ENCODE measurements around the gene FBXO11.
A peak's percentile ranks its signal among the peaks of the same experiment; 100 is the strongest.

The FBXO11 gene

DNA sequence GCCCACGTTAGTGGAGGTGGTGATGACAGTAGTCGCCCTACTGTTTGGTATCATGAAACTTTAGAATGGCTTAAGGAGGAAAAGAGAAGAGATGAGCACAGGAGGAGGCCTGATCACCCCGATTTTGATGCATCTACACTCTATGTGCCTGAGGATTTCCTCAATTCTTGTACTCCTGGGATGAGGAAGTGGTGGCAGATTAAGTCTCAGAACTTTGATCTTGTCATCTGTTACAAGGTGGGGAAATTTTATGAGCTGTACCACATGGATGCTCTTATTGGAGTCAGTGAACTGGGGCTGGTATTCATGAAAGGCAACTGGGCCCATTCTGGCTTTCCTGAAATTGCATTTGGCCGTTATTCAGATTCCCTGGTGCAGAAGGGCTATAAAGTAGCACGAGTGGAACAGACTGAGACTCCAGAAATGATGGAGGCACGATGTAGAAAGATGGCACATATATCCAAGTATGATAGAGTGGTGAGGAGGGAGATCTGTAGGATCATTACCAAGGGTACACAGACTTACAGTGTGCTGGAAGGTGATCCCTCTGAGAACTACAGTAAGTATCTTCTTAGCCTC lies 107.2 kb downstream of the FBXO11 start:
- intact Hi-C loops (cut with DNase I): no loop called here
- DNase-seq: no peak

GRCh38 chr2:47798631-47799030 lies 107.7 kb downstream of the FBXO11 start:
- intact Hi-C loops (cut with DNase I): no loop called here
- no peak for DNase-seq

DNA sequence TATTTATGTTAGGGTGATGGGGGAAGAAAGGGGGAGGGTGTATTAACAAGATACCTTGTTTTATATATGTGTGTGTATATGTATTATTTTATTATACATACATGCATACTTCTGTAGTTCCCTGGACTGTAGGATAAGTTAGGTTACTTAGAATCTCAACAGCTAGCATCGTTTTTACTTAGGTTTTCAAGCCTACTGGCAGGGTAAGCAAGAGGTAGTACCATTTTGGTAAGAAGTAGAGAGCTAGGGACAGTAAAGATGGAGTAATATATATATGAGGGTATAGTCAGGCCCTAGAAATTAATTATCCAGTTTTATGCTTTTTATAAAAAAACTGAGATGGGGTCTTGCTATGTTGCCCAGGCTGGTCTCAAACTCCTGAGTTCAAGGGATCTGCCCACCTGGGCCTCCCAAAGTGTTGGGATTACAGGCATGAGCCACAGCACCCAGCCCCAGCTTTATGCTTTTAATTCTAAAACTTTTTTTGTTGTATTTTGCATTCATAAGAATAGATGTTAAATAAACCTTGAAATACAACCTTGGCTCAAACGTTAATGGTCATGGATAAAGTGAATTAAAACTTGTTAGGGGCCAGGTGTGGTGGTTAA lies 110.1 kb downstream of the FBXO11 start:
- intact Hi-C loops (cut with DNase I): no loop called here
- DNase-seq: no peak

DNA sequence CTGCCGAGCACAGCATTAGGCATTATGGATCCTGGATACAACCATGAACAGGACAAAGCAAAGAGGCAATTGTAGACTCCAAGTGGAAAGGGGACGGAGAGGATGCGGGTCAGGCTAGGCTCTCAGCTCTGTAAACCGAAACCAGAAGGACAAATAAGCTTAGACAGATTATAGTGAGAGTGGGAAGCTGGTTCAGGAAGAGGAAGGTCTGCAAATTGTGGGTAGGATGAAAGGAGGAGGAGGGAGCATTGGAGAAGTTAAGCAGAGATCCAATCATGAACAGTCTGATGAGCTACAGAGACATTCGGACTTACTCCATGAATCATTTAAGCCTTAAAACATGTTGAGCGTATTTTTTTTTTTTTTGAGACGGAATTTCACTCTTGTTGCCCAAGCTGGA lies 120.3 kb downstream of the FBXO11 start:
- DNase-seq: no peak
- intact Hi-C loops (cut with DNase I): loop anchor here (10.0 kb wide), 1 partner anchor 629 kb away; no protein-coding TSS in a partner anchor

- no peak for DNase-seq
- intact Hi-C loops (cut with DNase I): loop anchor here (5.0 to 10.0 kb wide), 2 partner anchors 323 to 630 kb away; no protein-coding TSS in a partner anchor
Observed at GRCh38 chr2:47784352-47784851, 121.9 kb downstream of the FBXO11 start.

DNA sequence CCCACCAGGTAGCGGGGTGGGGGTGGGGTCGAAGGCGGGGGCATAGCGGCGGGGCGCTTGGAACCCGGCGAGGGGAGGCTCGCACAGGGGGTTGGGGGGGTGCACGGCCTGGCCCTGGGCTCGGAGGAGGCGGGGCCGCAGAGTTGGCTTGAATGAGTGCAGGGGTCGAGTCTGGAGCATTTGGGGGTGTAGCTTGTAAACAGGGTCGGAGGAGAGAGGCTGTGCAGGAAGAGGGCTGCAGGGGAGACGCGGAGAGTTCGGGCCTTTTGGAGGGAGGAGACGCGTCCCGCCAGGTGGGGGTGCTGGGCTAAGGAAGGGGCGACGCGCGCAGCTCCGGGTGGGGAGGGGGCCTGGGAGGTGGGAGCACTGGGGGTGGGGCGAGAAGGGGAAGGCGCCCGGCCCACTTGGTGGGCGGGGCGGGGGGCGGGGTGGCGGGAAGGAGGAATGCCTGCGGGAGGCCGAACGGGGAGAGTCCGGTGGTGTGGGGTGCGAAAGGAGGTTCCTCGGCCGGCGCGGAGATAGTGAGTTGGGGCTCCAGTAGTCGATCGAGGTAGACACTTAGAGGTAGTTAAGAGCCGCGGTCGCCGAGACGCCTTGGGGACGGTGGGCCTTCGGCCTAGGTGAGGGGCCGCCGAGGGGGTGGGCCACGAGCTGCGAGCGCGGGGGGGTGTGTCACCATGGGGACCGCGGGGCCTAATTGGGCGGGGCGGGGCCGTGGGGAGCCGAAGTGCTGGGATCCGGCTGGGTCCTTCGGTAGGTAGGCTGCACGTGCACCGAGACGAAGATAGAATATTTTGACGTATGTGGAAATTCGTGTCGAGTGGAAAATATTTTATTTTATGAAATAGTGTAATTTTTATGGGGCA lies 122.6 kb downstream of the FBXO11 start:
- intact Hi-C loops (cut with DNase I): loop anchor here (1.0 to 10.0 kb wide), 3 partner anchors 123 to 631 kb away; partner anchors contain the start of gene FBXO11
- DNase-seq: peak in 9 of 10 donors; percentile 14 to 88 (median 40)

- intact Hi-C loops (cut with DNase I): loop anchor here (1.0 to 10.0 kb wide), 3 partner anchors 123 to 632 kb away; partner anchors contain the start of gene FBXO11
- peak; percentile 81 to 99 (median 90) for DNase-seq
Observed at GRCh38 chr2:47782671-47783485, 123.4 kb downstream of the FBXO11 start, which contains the start of gene MSH6. TSS of gene MSH6 (plus strand) at chr2:47783145. CDS start at chr2:47783234, 89 bp downstream.

DNA sequence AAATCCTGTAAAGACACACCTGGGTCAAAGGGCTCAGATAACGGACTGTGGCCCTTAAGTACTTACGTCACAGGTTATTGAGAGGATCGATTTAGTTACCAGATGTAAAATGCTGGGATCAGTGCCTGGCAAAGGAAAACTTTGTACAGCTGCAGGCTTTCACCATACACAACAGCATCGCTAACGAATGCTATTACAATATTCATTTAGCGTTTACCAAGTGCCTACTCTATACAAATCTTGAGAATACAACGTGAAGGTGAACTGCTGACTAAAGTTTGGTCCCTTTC lies 124.0 kb downstream of the FBXO11 start:
- intact Hi-C loops (cut with DNase I): loop anchor here (5.0 to 10.0 kb wide), 2 partner anchors 325 to 632 kb away; no protein-coding TSS in a partner anchor
- DNase-seq: no peak

DNA sequence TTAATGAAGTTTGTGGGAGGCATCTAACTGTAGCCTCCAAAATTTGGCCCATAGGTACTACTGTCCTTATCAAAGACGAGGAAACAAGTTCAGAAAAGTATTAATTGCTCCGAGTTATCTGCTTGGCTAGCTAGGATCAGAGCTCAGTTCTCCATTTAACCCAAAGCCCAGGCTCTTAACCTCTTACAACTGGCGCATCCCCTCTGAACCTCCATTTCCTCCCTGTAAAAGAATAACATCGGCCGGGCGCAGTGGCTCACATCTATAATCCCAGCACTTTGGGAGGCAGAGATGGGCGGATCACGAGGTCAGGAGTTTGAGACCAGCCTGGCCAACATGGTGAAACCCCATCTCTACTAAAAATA lies 126.9 kb downstream of the FBXO11 start:
- intact Hi-C loops (cut with DNase I): no loop called here
- DNase-seq: no peak

- no peak for DNase-seq
- intact Hi-C loops (cut with DNase I): no loop called here
Observed at GRCh38 chr2:47778698-47779425, 127.4 kb downstream of the FBXO11 start.

DNA sequence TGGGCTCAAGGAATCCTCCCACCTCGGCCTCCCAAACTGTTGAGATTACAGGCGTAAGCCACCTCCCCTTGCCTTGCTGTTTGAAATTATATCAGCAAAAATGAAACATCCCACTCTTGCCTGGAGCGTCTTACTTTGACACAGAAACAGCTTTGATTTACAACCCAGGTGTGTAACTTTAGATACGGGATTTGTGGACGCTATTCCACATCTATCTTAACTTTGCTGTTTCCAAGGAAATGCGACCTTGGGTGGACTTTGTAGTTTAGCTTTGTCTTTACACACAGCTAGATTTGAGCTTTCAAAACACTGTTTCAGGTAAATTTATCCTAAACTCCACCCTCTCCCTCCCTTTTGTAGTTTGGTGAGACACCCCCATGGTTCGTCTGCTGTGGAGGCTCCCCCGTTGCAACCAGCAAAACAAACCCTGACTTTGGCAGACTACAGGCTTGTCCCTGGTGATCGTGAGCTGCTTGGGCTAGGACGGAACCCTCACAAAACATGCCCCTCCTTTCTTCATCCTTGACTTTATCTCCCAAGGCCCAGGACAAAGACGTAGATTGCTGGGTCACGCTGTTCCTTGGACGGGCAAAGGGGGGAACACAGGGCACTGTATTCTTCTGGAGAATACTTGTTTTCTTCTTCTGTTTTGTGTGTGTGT lies 128.9 kb downstream of the FBXO11 start:
- intact Hi-C loops (cut with DNase I): no loop called here
- no peak for DNase-seq

- intact Hi-C loops (cut with DNase I): no loop called here
- no peak for DNase-seq
Observed at GRCh38 chr2:47774567-47774966, 131.7 kb downstream of the FBXO11 start.

GRCh38 chr2:47772343-47772742 lies 134.0 kb downstream of the FBXO11 start:
- DNase-seq: no peak
- intact Hi-C loops (cut with DNase I): no loop called here

- intact Hi-C loops (cut with DNase I): no loop called here
- DNase-seq: peak in 7 of 10 donors; percentile 19 to 90 (median 53)
Observed at GRCh38 chr2:47771211-47771610, 135.1 kb downstream of the FBXO11 start.

- intact Hi-C loops (cut with DNase I): loop anchor here (5.0 kb wide), 1 partner anchor 247 kb away; no protein-coding TSS in a partner anchor
- no peak for DNase-seq
Observed at GRCh38 chr2:47769318-47769717, 137.0 kb downstream of the FBXO11 start.

DNA sequence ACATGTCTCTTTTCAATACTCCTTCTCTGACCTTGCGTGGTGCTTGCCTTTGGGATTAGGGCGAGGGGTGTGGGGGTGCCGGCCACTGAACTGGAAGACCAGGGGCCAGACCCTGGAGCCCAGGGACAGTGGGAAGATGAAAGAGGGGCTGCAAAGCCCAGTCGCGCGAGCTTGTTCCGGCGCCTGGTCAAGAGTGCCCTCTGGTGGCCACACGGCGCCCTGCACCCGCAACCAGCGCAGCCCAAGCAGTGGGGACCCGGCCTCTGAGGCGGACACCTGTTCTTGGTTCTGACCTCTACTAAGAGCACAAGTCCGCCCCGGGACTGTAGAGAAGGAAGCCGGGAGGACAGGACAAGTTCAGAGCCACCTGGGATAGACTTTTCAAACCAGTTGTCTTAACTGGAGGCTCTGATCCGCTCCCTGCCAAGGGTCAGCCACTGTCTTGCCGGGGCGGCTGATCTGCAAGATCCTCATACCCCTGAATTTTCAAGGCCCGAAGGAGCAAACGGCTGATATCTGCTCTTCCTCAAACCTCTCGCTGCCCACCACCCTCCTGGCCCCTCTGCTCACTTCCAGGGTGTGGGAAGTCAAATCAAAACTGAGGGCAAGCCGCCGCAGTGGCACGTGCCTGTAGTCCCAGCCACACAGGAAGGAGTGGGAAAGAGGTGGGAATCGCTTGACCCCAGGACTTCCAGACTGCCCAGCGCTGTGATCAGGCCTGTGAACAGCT lies 138.3 kb downstream of the FBXO11 start:
- peak; percentile 53 to 96 (median 80) for DNase-seq
- intact Hi-C loops (cut with DNase I): loop anchor here (1.0 to 5.0 kb wide), 2 partner anchors 246 to 331 kb away; no protein-coding TSS in a partner anchor

GRCh38 chr2:47767497-47767844 lies 138.8 kb downstream of the FBXO11 start:
- intact Hi-C loops (cut with DNase I): loop anchor here (5.0 kb wide), 1 partner anchor 245 kb away; no protein-coding TSS in a partner anchor
- DNase-seq: no peak

- intact Hi-C loops (cut with DNase I): no loop called here
- peak in 2 of 10 donors; percentile 17 to 62 for DNase-seq
Observed at GRCh38 chr2:47751856-47752414, 154.4 kb downstream of the FBXO11 start.

Measured in posterior cingulate gyrus (tissue), 11 donors.